ACHN (cell line): ENCODE measurements around the gene PHKB.
"Not testable (repeated sequence)": the region's sequence is repeated elsewhere in the genome, so short reads cannot be mapped to it uniquely, and the experiment has no call there.

Experiments
- DNase-seq: peaks from one replicate; pipeline ENCODE4 v3.0.0-alpha.2; 2015
- in situ Hi-C: cut with HindIII; loops from 2 replicates; pipeline ENCODE4 v1.10.0; 2017; ENCODE audit warnings: low sequenced_read_pairs, low pct_ligation_motif_present, low pct_unique_long_range_greater_than_20kb

PHKB gene

DNA sequence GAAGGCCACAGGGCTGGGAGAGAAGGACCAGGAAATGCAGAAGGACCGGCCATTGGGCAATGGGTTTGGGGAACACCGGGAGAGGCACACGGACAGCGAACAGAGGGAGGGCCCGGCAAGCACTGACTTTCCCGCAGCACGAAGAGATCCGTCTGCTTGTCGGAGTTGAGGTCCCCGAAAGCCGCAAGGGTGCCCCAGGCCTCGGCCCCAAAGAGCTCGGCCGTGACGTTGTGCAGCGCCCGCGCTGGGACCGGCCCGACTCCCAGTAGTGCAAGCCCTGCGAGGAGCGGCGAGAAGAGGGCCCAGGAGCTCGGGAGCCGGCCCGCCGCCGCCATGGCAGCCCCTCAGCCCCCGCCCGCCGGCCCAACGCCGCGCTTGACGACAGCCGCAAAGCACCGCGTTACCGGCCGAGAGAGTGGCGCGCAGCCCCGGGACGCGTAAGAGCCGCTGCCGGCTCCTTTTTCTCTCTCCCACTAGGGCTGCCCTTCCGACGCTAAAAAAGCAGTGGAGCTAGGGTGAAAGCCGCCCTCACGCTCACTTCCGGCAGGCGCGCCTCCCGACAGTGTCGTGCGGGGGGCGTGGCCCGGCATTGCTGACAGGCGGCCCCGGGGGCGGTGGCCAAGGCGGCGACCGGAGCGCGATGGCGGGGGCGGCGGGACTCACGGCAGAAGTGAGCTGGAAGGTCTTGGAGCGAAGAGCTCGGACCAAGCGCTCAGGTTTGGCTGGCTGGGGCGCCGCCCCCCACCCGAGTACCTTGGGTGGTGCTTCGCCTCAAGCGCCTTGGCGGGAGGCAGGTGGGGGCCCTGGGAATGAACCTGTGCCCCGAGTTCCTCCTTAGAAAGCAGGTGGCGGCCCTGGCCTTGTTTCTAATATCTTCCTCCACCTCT lies at the start of gene PHKB, which contains the start of gene ITFG1:
Gene PHKB (plus strand): TSS at position 621 of the 887 bp plus-strand sequence. CDS start 20 bp downstream, at position 641.
Gene ITFG1 (minus strand): TSS at position 353 of the 887 bp plus-strand sequence. CDS start 18 bp downstream, at position 335.
- peak; percentile 94 for DNase-seq
- in situ Hi-C loops: no loop called here

DNA sequence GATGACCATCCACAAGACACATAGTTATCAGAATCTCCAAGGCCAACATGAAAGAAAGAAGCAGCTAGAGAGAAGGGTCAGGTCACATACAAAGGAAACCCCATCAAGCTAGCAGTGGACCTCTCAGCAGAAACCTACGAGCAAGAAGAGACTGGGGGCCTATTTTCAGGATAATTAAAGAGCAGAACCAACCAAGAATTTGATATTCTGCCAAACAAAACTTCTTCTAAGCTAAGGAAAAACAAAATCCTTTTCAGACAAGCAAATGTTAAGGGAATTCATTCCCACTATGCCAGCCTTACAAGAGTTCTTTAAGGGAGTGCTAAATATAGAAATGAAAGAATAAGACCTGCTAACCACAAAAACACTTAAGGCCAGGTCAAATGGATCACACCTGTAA lies 48.1 kb upstream of the PHKB start:
- no peak for DNase-seq
- in situ Hi-C loops: no loop called here

DNA sequence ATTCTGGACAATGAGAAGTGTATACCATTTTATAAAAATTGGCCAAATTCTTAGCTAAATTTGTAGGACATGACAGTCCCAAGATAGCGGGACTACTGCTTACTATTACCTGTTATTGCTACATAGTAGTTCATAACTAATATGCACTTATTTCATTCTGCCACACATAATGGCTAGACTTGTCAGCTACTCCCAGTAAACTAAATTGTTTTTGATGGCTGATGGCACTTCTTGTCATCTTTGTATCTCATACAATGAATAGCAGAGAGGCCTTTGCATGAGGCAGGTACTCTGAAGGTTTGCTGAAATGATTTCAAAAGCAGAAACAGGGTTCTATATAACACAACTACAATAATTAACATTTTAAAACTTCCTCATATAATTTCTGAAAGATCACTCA lies 44.3 kb upstream of the PHKB start:
- no peak for DNase-seq
- in situ Hi-C loops: no loop called here

DNA sequence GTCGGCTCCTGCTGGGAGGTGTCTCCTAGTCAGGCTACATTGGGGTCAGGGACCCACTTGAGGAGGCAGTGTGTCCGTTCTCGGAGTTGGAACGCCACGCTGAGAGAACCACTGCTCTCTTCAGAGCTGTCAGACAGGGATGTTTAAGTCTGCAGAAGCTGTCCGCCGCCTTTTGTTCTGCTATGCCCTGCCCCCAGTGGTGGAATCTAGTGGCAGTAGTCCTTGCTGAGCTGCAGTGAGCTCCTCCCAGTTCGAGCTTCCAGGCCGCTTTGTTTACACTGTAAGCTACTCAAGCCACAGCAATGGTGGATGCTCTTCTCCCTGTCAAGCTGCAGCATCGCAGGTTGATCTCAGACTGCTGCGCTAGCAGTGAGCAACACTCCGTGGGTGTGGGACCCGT lies 36.3 kb upstream of the PHKB start:
- in situ Hi-C loops: no loop called here
- DNase-seq: no peak

DNA sequence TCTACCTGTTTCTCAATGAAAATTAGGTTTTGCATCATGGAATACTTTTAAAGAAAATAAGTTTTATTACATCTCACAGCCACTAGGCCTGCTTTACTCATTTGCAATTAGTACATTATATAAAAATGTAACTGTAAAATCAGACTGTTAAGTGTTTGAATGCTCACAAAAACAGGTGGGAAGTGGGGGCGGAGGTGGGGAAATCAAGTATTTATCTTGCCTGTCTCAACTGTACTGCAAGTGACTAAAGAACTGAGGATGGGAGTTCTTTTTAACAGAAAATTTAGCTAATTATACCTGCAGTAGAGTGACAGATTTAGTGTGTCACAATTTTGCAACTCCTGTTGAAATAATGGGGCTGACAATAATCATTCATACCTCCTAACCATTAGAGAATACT lies 34.3 kb upstream of the PHKB start:
- in situ Hi-C loops: no loop called here
- no peak for DNase-seq

DNA sequence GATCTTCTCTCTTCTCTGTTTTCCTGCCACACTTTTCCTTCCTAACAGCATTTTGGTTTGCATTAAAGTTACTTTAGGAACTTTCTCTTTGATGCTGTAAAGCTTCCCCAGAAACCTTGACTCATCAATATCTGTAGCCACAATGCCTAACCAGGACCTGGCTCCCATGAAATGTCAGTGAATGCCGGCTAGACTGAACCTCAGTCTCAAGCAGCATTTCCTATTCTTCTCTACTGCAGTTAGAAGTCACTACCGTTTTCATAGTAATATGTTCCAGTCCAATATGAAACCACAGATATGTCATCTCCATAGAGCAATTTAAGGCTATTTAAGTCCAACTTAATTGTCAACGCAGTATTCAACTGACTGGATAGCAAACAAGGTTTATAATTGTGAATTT lies 29.2 kb upstream of the PHKB start:
- DNase-seq: no peak
- in situ Hi-C loops: no loop called here

DNA sequence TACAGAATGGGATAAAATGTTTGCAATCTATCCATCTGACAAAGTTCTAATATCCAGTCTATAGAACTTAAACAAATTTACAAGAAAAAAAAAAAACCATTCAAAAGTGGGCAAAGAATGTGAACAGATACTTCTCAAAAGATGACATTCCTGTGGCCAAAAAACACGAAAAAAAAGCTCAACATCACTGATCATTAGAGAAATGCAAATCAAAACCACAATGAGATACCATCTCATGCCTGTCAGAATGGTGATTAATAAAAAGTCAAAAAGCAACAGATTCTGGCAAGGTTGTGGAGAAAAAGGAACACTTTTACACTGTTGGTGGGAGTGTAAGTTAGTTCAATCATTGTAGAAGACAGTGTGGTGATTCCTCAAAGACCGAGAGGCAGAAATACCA lies 26.9 kb upstream of the PHKB start:
- DNase-seq, in situ Hi-C loops: not testable (repeated sequence)

DNA sequence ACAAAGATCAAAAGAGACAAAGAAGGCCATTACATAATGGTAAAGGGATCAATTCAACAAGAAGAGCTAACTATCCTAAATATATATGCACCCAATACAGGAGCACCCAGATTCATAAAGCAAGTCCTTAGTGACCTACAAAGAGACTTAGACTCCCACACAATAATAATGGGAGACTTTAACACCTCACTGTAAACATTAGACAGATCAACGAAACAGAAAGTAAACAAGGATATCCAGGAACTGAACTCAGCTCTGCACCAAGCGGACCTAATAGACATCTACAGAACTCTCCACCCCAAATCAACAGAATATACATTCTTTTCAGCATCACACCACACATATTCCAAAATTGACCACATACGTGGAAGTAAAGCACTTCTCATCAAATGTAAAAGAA lies 21.1 kb upstream of the PHKB start:
- DNase-seq, in situ Hi-C loops: not testable (repeated sequence)

DNA sequence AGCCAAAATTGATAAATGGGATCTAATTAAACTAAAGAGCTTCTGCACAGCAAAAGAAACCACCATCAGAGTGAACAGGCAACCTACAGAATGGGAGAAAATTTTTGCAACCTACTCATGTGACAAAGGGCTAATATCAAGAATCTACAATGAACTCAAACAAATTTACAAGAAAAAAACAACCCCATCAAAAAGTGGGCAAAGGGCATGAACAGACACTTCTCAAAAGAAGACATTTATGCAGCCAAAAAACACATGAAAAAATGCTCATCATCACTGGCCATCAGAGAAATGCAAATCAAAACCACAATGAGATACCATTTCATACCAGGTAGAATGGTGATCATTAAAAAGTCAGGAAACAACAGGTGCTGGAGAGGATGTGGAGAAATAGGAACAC lies 18.2 kb upstream of the PHKB start:
- DNase-seq, in situ Hi-C loops: not testable (repeated sequence)

DNA sequence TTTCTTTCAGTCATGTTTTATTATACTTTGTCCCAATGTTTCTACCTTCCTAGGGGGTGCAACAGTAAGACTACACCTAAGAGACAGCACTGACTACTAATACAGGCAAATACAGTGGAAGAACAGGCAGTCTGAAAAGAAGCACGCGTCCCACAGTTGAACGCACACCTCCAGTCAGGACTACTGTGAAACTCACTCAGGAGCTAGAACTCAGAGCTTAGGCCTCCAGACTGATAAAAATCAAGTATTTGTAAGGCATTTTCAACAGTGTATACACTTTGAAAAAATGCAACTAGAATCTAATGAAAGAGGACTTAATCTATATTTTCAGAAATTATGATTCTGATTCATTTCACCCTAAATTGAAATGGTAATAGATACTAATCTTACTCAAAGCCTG lies 14.7 kb upstream of the PHKB start:
- in situ Hi-C loops: no loop called here
- DNase-seq: no peak

DNA sequence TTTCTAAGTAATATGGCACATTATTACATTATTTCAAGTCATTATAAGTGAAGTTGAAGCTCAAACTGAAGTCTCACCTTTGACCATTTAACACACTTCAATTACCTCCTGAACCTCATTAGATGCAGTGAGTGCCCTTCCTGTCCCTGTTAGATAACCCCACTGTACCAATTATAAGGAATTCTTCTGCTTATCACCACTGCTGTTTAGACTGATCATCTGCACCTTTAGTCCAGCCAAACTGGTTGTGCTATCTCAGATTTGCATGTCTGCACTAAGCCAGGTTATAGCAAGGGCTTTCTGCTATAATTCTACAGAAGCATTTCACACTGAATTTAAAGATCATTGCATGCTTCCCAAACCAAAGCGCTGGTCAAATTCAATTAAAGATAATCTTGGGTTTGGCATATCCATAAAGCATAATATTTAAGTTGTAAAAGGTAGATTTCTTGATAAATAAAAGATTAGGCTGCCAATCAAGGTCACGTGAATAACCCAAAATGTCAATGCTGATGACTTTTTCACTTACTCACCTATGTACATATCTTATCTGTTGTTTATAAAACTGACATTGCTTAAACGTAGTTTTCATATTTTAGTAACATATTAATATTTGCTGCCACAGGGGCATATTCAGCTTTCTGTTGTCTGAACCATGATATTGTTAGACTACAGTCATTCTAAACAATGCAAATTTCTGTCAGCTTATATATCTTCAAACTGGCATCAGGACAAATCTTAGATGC lies 12.1 kb upstream of the PHKB start:
- DNase-seq: no peak
- in situ Hi-C loops: no loop called here

DNA sequence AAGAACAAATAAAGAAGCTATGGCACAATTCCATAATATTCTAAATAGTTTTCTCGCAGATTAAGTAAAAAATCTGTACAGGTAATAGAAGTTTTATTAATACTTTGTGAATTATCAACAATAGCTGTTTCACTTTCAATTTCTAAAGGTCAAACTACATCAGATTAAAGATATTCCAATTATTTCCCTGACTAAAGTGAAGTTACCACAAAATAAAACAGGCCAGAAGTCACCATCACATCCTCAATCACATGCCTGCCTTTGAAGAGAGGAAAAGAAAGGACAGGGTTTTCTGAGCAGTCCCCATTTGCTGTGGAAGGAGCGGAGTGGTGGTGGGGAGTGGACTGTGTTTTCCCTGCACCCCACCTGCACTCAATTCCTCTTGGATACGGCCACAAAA lies 11.3 kb upstream of the PHKB start:
- DNase-seq: peak; percentile 34
- in situ Hi-C loops: no loop called here

DNA sequence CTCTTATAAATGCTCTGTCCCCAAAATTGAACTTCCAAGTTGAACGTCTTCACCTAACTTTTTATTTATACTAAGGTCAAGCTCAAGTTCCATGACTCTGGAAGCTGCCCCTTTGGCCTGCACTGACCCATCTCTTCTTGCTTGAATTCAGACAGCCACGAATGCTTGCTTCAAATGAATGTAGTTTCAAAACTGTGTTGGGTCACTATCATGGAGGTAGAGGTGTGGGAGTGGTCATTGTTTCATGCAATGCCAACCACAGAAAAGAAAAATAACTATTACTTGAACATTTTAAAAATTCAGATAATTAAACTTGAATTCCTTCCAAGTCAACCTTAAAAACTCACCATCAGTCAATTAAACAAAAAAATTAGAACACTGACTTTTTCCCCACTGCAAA lies 2.8 kb upstream of the PHKB start:
- in situ Hi-C loops: no loop called here

DNA sequence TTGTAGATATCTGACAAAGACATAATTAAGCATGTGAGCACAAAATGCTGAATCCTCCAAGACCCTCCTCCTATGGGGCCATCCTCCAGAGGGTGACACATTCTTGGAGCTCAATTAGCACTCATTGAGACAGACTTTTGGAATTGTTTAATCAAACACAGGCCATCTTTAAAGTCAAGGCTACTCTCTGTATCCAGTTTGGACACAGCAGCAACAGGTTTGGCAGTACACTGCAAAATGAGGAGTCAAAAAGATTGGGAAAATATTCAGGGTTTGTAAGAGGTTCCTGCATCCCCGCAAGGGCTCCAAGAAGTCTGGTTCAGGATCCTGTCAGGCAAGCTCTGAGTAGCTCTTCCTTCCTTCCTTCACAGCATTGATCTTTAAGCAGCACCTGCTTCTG lies 1.5 kb upstream of the PHKB start:
- in situ Hi-C loops: no loop called here
- DNase-seq: no peak

More for the DNA sequence above, 2.8 kb upstream of the PHKB start:
- no peak for DNase-seq

DNA sequence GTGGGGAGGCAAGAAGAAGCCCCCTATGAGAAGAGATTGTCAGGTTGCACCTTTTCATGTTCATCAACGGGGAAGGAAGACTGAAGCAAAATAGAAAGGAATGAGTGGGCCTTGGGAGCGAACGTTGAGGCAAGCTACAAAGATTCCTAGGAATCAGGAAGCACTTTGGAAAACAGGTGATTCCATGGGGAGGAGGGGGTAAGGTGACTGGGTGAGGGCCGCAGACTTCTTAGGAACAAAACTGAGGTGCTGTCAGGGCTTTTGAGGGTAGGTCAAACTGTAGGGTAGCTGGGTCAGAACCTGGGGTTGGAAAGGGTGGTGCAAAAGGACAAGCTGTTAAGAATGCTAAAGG lies 796 bp upstream of the PHKB start:
- DNase-seq: peak; percentile 48
- in situ Hi-C loops: no loop called here

DNA sequence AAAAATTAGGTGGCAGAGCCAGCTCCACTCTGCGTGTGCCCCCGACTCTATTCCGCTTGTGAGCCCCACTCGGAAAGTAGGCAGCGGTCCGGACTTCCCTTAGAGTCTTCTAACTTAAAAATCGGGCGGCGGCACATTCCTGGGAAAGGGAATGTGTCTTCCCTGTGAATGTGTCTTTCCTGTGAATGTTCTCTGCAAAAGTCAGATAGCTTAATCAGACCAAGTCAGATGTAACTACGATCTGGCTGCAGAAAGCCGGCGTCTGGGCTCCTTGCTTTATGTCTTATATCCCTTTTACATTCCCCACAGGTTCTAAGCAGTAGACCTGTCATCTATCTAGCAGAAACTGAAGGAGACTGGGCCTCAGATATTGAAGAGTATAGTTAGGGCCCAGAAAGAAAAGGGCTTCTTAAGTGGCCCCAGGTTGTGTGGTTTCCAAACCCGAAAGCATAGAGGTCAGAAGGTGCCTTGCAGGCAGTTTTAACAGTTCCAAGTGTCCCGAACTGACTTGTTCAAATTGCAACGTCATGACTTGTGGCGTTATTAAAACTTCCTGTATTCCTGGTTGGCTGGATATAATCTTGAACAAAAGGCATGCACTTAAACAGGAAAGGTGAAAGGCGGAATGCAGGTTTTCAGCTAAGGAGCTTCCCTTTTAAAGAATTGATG lies 601 bp downstream of the PHKB start:
- in situ Hi-C loops: no loop called here
- DNase-seq: peak; percentile 65

DNA sequence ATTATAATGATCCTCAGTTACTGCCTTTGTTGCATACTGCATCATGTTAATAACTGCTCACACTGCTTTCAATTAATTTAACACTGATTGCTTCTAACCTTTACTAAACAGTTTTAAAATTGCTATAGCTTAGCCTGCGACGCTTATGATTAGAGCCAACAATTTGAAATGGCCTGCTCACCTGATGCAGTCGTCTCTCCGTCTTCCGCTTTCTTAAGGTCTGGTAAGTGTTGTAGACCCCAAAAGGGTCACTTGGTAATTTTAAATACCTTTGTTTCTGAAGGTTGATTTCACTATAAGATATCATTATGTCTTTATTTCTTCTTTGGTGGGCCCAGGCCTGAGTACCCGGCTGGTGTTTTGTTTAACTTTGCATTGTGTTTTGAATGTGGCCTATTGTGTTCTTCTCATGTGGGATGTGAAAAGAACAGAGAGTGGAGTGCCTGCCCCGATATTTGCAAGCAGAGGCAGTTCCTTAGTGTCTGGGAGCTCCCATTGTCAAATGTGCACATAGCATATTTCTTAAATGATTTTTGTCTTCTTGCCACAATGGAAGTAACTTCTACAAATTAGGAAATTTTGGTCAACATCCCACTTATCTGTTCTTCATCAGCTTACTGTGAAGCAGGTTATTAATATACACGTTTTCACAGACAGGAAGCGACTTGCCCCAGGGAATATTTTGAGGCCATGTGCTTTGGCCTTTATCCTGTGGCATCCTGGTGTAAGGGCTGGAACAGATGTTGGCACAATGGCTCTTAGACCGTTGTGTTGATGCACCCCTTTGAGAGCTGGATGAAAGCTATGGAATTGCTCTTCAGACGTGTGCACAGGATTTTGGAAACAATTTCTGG lies 2.9 kb downstream of the PHKB start:
- in situ Hi-C loops: no loop called here
- no peak for DNase-seq

DNA sequence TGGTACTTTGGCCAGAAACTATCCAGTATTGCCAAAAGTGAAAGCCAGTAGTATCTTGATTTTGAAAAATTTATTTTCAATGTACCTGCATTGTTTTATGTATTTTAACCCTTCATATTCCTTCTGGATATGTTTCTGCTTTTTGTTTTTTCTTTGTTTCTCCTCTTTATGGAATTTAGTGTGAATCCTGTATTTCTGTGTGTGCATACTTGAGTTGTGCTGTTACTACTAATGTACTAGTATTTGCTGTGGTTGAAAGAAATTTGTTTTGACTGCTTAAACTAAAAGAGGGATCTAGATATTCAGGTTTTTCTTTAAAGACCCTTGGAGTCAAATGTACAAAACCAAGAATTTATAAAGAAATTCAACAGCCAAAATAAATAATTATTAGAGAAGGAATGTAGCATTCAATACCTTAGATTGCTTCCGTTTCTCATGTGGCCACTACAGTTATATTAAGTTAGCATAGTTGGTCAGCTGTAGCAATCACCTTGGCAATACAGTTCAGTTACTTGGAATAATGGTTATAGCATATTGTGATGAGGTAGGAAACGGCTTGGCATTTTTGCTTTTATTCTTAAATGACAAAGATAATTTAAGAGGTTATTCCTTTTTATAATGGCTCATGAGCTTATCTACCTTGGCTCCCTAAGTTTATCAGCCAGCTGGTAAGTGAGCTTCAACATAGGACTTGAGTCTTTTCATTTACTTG lies 4.9 kb downstream of the PHKB start:
- no peak for DNase-seq
- in situ Hi-C loops: no loop called here
